ENCODE data around the gene MEGF11. TPM values are rescaled to one million over a fixed set of nuclear protein-coding genes. Genes with fewer than 3 reads are reported as not detected.

MEGF11 gene
- total and polyA plus RNA-seq, 4 donors: 0.16 to 1.5 (median 0.50) TPM

GRCh38 chr15:66180531-66181097 lies 72.9 kb downstream of the MEGF11 start:
- H3K27me3 ChIP-seq (ENCODE audit: control insufficient read depth in 3 of 3, insufficient read depth in 3 of 3, low read length in 2 of 3): peaks cover 0 to 5% (median 2%) of the 10 kb centered on the region in 3 donors
- no peak overlapping the region for H3K9ac ChIP-seq (ENCODE audit: insufficient read depth in 1 of 2, low read length in 2 of 2)
- 85% methylated on average over 7 of the region's 7 CpGs for WGBS, 2 donors
- TF ChIP-seq CTCF (IDR thresholded peaks at IDR 0.05; ENCODE audit: control extremely low read depth, extremely low read depth): no peak
- H3K4me3 ChIP-seq: no peak overlapping the region
- H3K27ac ChIP-seq (ENCODE audit: low read depth in 1 of 2, low read length in 1 of 2): no peak overlapping the region
- H3K4me1 ChIP-seq (ENCODE audit: control insufficient read depth in 5 of 5, insufficient read depth in 5 of 5, low read length in 5 of 5): peaks cover 0 to 8% (median 0%) of the 10 kb centered on the region in 5 donors
- H3K9me3 ChIP-seq (ENCODE audit: control insufficient read depth in 4 of 4, insufficient read depth in 3 of 4, low read length in 3 of 4): no peaks in the 10 kb centered on the region
- ATAC-seq (ENCODE audit: insufficient read depth, low FRiP score) (no peak), DNase-seq (no peak)
- no peaks in the 10 kb centered on the region for H3K36me3 ChIP-seq (ENCODE audit: control insufficient read depth in 4 of 4, insufficient read depth in 4 of 4, low read length in 4 of 4)

GRCh38 chr15:66178531-66178910 lies 75.0 kb downstream of the MEGF11 start:
- Histone ChIP-seq H3K36me3 (ENCODE audit: control insufficient read depth in 4 of 4, insufficient read depth in 4 of 4, low read length in 4 of 4) (no peaks in the 10 kb centered on the region), H3K4me1 (ENCODE audit: control insufficient read depth in 5 of 5, insufficient read depth in 5 of 5, low read length in 5 of 5) (no peaks in the 10 kb centered on the region), H3K9me3 (ENCODE audit: control insufficient read depth in 4 of 4, insufficient read depth in 3 of 4, low read length in 3 of 4) (no peaks in the 10 kb centered on the region), H3K27ac (ENCODE audit: low read depth in 1 of 2, low read length in 1 of 2) (no peak overlapping the region), H3K9ac (ENCODE audit: insufficient read depth in 1 of 2, low read length in 2 of 2) (no peak overlapping the region), H3K27me3 (ENCODE audit: control insufficient read depth in 3 of 3, insufficient read depth in 3 of 3, low read length in 2 of 3) (peaks cover 0 to 5% (median 2%) of the 10 kb centered on the region in 3 donors), H3K4me3 (no peak overlapping the region)
- no peak for TF ChIP-seq CTCF (IDR thresholded peaks at IDR 0.05; ENCODE audit: control extremely low read depth, extremely low read depth)
- ATAC-seq (ENCODE audit: insufficient read depth, low FRiP score): no peak
- no peak for DNase-seq
- WGBS, 2 donors: 27 to 32% methylated on average over 4 of the region's 4 CpGs

- H3K9me3 ChIP-seq (ENCODE audit: control insufficient read depth in 4 of 4, insufficient read depth in 3 of 4, low read length in 3 of 4): peaks cover 0 to 5% (median 0%) of the 10 kb centered on the region in 4 donors
- H3K9ac ChIP-seq (ENCODE audit: insufficient read depth in 1 of 2, low read length in 2 of 2): no peak overlapping the region
- peaks cover 0 to 5% (median 5%) of the 10 kb centered on the region in 3 donors for H3K27me3 ChIP-seq (ENCODE audit: control insufficient read depth in 3 of 3, insufficient read depth in 3 of 3, low read length in 2 of 3)
- H3K4me3 ChIP-seq: no peak overlapping the region
- no peak overlapping the region for H3K27ac ChIP-seq (ENCODE audit: low read depth in 1 of 2, low read length in 1 of 2)
- no peaks in the 10 kb centered on the region for H3K36me3 ChIP-seq (ENCODE audit: control insufficient read depth in 4 of 4, insufficient read depth in 4 of 4, low read length in 4 of 4)
- no peak for TF ChIP-seq CTCF (IDR thresholded peaks at IDR 0.05; ENCODE audit: control extremely low read depth, extremely low read depth)
- no peak for ATAC-seq (ENCODE audit: insufficient read depth, low FRiP score)
- WGBS, 2 donors: 72 to 81% methylated on average over 11 of the region's 11 CpGs
- no peak for DNase-seq
- H3K4me1 ChIP-seq (ENCODE audit: control insufficient read depth in 5 of 5, insufficient read depth in 5 of 5, low read length in 5 of 5): no peaks in the 10 kb centered on the region
Observed at GRCh38 chr15:66172324-66172980, 81.1 kb downstream of the MEGF11 start.
